T-cell (primary cell): Measurements from ENCODE around the gene ERICH3. TPM values are rescaled to one million over a fixed set of nuclear protein-coding genes. Genes with fewer than 3 reads are reported as not detected.
"Not testable (repeated sequence)": the region's sequence is repeated elsewhere in the genome, so short reads cannot be mapped to it uniquely, and the experiment has no call there.

Experiments used
- ATAC-seq, 4 experiments: fragments of 200-7000 bp in 3 of 4; fragments of 150-1000 bp in 1 of 4; cut with Tn5 transposase; replicated peaks in 1 of 4; 1 replicate in 3 of 4; 2 replicates in 1 of 4; pipeline ENCODE4 v1.10.0; 2021; ENCODE audit warnings: moderate library complexity in 3 of 4, mild to moderate bottlenecking in 2 of 4, moderate number of reproducible peaks in 1 of 4
- CTCF ChIA-PET, 2 donors: fragments of 300-600 bp; sonication (Branson Sonifier 250); formaldehyde crosslinking; loops; one replicate each; lab custom pipeline; 2022; ENCODE audit warnings: antibody characterized with exemption in 2 of 2; lab: Charles Lee
- POLR2A ChIA-PET, 2 donors: fragments of 300-600 bp; sonication (Branson Sonifier 250); formaldehyde crosslinking; loops; one replicate each; lab custom pipeline; 2022; ENCODE audit warnings: antibody characterized with exemption in 2 of 2; lab: Charles Lee
- DNase-seq, 35 experiments: peaks; one replicate each; pipeline versions ENCODE4 v3.0.0 to v3.0.0-alpha.2; 2013 to 2023
- H3K27ac ChIP-seq: one replicate; pipeline ENCODE4 v1.5.1; 2013; ENCODE audit warnings: low read length
- H3K27me3 ChIP-seq, 2 experiments: replicated peaks in 1 of 2; 1 replicate in 1 of 2; 2 replicates in 1 of 2; pipeline versions ENCODE4 v1.6.1 to v1.7.0; 2013; ENCODE audit warnings: low read length in 1 of 2, mixed read lengths in 1 of 2; ENCODE audit not compliant: control insufficient read depth in 2 of 2, insufficient read depth in 2 of 2; ENCODE audit errors: extremely low read depth in 1 of 2
- H3K36me3 ChIP-seq, 2 donors: 1 replicate in 1 of 2; 2 replicates in 1 of 2; pipeline versions ENCODE4 v1.6.1 to v1.7.0; 2013; ENCODE audit warnings: low read length in 1 of 2; ENCODE audit not compliant: control insufficient read depth in 2 of 2, insufficient read depth in 1 of 2; ENCODE audit errors: extremely low read depth in 1 of 2
- H3K4me1 ChIP-seq, 2 experiments: 1 replicate in 1 of 2; 2 replicates in 1 of 2; pipeline versions ENCODE4 v1.6.1 to v1.7.0; 2013; ENCODE audit warnings: low read length in 2 of 2, mixed read lengths in 1 of 2; ENCODE audit not compliant: insufficient read depth in 2 of 2, control insufficient read depth in 1 of 2; ENCODE audit errors: extremely low read depth in 1 of 2
- H3K4me3 ChIP-seq, 2 donors: 1 replicate in 1 of 2; 2 replicates in 1 of 2; pipeline versions ENCODE4 v1.5.1 to v1.7.0; 2013; ENCODE audit warnings: mild to moderate bottlenecking in 2 of 2, low read length in 1 of 2, moderate library complexity in 1 of 2; ENCODE audit not compliant: control insufficient read depth in 1 of 2; ENCODE audit errors: extremely low read depth in 1 of 2
- H3K9me3 ChIP-seq: 2 replicates; pipeline ENCODE4 v1.7.0; 2013
- H3K27ac Mint-ChIP-seq, 2 donors: one replicate each; pipeline ENCODE4 v1.8.0; 2020 to 2021; ENCODE audit warnings: mild to moderate bottlenecking in 2 of 2, mixed read lengths in 2 of 2
- H3K27me3 Mint-ChIP-seq, 2 donors: one replicate each; pipeline ENCODE4 v1.8.0; 2021 to 2022; ENCODE audit warnings: mixed read lengths in 2 of 2
- H3K36me3 Mint-ChIP-seq: one replicate; pipeline ENCODE4 v1.8.0; 2021; ENCODE audit warnings: mixed read lengths
- H3K4me1 Mint-ChIP-seq, 3 donors: one replicate each; pipeline ENCODE4 v1.8.0; 2020 to 2022; ENCODE audit warnings: mixed read lengths in 3 of 3, mild to moderate bottlenecking in 1 of 3
- H3K4me3 Mint-ChIP-seq, 3 donors: one replicate each; pipeline ENCODE4 v1.8.0; 2020 to 2022; ENCODE audit warnings: mild to moderate bottlenecking in 3 of 3, mixed read lengths in 3 of 3, moderate library complexity in 3 of 3
- H3K9me3 Mint-ChIP-seq, 3 donors: one replicate each; pipeline ENCODE4 v1.8.0; 2020 to 2022; ENCODE audit warnings: mixed read lengths in 3 of 3
- WGBS: methylation state at CpG from one replicate; pipeline ENCODE4 v1.1.5; 2013; ENCODE audit warnings: missing lambda C conversion rate; ENCODE audit not compliant: insufficient coverage; 5-methylcytosine and 5-hydroxymethylcytosine counted together
- total RNA-seq, 35 experiments: library from RNA in 6 of 35; stranded (reverse) in 6 of 35; fragments of 120-200 nt in 1 of 35; gene quantifications; one replicate each; pipeline versions ENCODE4 v1.2.1 to v1.2.4 and lab custom pipeline; 2013 to 2026

Gene ERICH3
- total RNA-seq, 5 donors from 2014 or later (not counting 1 experiment from before 2014, with no cell fraction given), result 0.03 TPM; not detected in 4

- H3K36me3 ChIP-seq, CTCF ChIA-PET, H3K4me3 ChIP-seq, POLR2A ChIA-PET, H3K9me3 ChIP-seq, ATAC-seq, H3K36me3 Mint-ChIP-seq, H3K27ac Mint-ChIP-seq, H3K27ac ChIP-seq, DNase-seq, H3K4me1 Mint-ChIP-seq, H3K4me1 ChIP-seq, H3K4me3 Mint-ChIP-seq: not testable (repeated sequence)
- Mint-ChIP-seq H3K27me3 (peaks cover 35 to 47% of the 10 kb centered on the region in 2 donors), H3K9me3 (peaks cover 6 to 12% (median 11%) of the 10 kb centered on the region in 3 donors)
- WGBS, result 50% methylated on average over 1 of the region's 3 CpGs
- H3K27me3 ChIP-seq, result peaks cover 5 to 11% of the 10 kb centered on the region in 2 experiments
Measured at GRCh38 chr1:74670866-74671265, 2.7 kb downstream of the ERICH3 start.

- H3K9me3 Mint-ChIP-seq, result peaks cover 0 to 3% (median 0%) of the 10 kb centered on the region in 3 donors
- ChIA-PET POLR2A (no interaction called here), CTCF (interaction anchor here in 1 of 2 donors (0.6 kb wide), 1 partner anchor 17 kb away, joined by 4 read pairs; no protein-coding TSS in a partner anchor)
- H3K4me1 Mint-ChIP-seq, result peaks cover 0 to 2% (median 0%) of the 10 kb centered on the region in 3 donors
- Histone ChIP-seq H3K4me1 (no peaks in the 10 kb centered on the region), H3K9me3 (no peaks in the 10 kb centered on the region), H3K36me3 (no peaks in the 10 kb centered on the region), H3K4me3 (no peak overlapping the region), H3K27me3 (no peaks in the 10 kb centered on the region), H3K27ac (no peak overlapping the region)
- H3K4me3 Mint-ChIP-seq, result no peak overlapping the region
- ATAC-seq (no peak), DNase-seq (no peak)
- H3K27ac Mint-ChIP-seq, result no peak overlapping the region
- peaks cover 0 to 14% of the 10 kb centered on the region in 2 donors for H3K27me3 Mint-ChIP-seq
- no peaks in the 10 kb centered on the region for H3K36me3 Mint-ChIP-seq
- no CpG with 5 or more reads among the region's 1 CpG for WGBS
Measured at GRCh38 chr1:74654708-74655107, 18.9 kb downstream of the ERICH3 start.

GRCh38 chr1:74652711-74653139, 20.9 kb downstream of the ERICH3 start:
- Mint-ChIP-seq H3K27ac (no peak overlapping the region), H3K4me3 (no peak overlapping the region), H3K4me1 (peaks cover 0 to 2% (median 0%) of the 10 kb centered on the region in 3 donors), H3K27me3 (peaks cover 0 to 4% of the 10 kb centered on the region in 2 donors), H3K36me3 (no peaks in the 10 kb centered on the region), H3K9me3 (no peaks in the 10 kb centered on the region)
- H3K4me3 ChIP-seq, result no peak overlapping the region
- CTCF ChIA-PET, result no interaction called here
- no peaks in the 10 kb centered on the region for H3K4me1 ChIP-seq
- H3K27ac ChIP-seq, result no peak overlapping the region
- no peaks in the 10 kb centered on the region for H3K9me3 ChIP-seq
- no peaks in the 10 kb centered on the region for H3K36me3 ChIP-seq
- no peaks in the 10 kb centered on the region for H3K27me3 ChIP-seq
- 60% methylated on average over 5 of the region's 7 CpGs for WGBS
- DNase-seq, result no peak
- POLR2A ChIA-PET, result no interaction called here
- ATAC-seq, result no peak

- CTCF ChIA-PET, result no interaction called here
- Mint-ChIP-seq H3K4me1 (peaks cover 0 to 2% (median 0%) of the 10 kb centered on the region in 3 donors), H3K36me3 (no peaks in the 10 kb centered on the region), H3K27me3 (peaks cover 1 to 8% of the 10 kb centered on the region in 2 donors), H3K27ac (no peak overlapping the region), H3K4me3 (no peak overlapping the region), H3K9me3 (no peaks in the 10 kb centered on the region)
- 80% methylated on average over 1 of the region's 4 CpGs for WGBS
- no peak for ATAC-seq
- no peak overlapping the region for H3K4me3 ChIP-seq
- no peaks in the 10 kb centered on the region for H3K9me3 ChIP-seq
- H3K27me3 ChIP-seq, result no peaks in the 10 kb centered on the region
- H3K36me3 ChIP-seq, result no peaks in the 10 kb centered on the region
- POLR2A ChIA-PET, result no interaction called here
- no peak overlapping the region for H3K27ac ChIP-seq
- DNase-seq, result no peak
- H3K4me1 ChIP-seq, result no peaks in the 10 kb centered on the region
Measured at GRCh38 chr1:74650561-74650960, 23.0 kb downstream of the ERICH3 start.

- H3K27me3 ChIP-seq, result peaks cover 0 to 3% of the 10 kb centered on the region in 2 experiments
- Mint-ChIP-seq H3K4me3 (no peak overlapping the region), H3K27me3 (peaks cover 0 to 9% of the 10 kb centered on the region in 2 donors), H3K27ac (no peak overlapping the region), H3K4me1 (no peaks in the 10 kb centered on the region), H3K9me3 (no peaks in the 10 kb centered on the region), H3K36me3 (no peaks in the 10 kb centered on the region)
- DNase-seq (no peak), ATAC-seq (no peak)
- H3K9me3 ChIP-seq, result no peaks in the 10 kb centered on the region
- H3K36me3 ChIP-seq, result no peaks in the 10 kb centered on the region
- H3K27ac ChIP-seq, result no peak overlapping the region
- ChIA-PET CTCF (no interaction called here), POLR2A (no interaction called here)
- H3K4me1 ChIP-seq, result no peaks in the 10 kb centered on the region
- no peak overlapping the region for H3K4me3 ChIP-seq
Measured at GRCh38 chr1:74641876-74642275, 31.7 kb downstream of the ERICH3 start.

- peaks cover 0 to 3% of the 10 kb centered on the region in 2 experiments for H3K27me3 ChIP-seq
- H3K4me1 ChIP-seq, result no peaks in the 10 kb centered on the region
- no peaks in the 10 kb centered on the region for H3K36me3 Mint-ChIP-seq
- CTCF ChIA-PET, result no interaction called here
- no peak overlapping the region for H3K4me3 ChIP-seq
- no peak overlapping the region for H3K27ac Mint-ChIP-seq
- no peaks in the 10 kb centered on the region for H3K9me3 ChIP-seq
- WGBS, result no CpG with 5 or more reads among the region's 5 CpGs
- no peaks in the 10 kb centered on the region for H3K36me3 ChIP-seq
- no peak overlapping the region for H3K27ac ChIP-seq
- DNase-seq (no peak), ATAC-seq (no peak)
- no peaks in the 10 kb centered on the region for H3K4me1 Mint-ChIP-seq
- H3K9me3 Mint-ChIP-seq, result no peaks in the 10 kb centered on the region
- H3K4me3 Mint-ChIP-seq, result no peak overlapping the region
- H3K27me3 Mint-ChIP-seq, result peaks cover 0 to 9% of the 10 kb centered on the region in 2 donors
- POLR2A ChIA-PET, result no interaction called here
Measured at GRCh38 chr1:74641161-74641560, 32.4 kb downstream of the ERICH3 start.

GRCh38 chr1:74637296-74637695, 36.3 kb downstream of the ERICH3 start:
- no peak for DNase-seq
- no peak overlapping the region for H3K4me3 ChIP-seq
- H3K27me3 ChIP-seq, result peaks cover 0 to 3% of the 10 kb centered on the region in 2 experiments
- H3K27ac ChIP-seq, result no peak overlapping the region
- H3K27me3 Mint-ChIP-seq, result no peaks in the 10 kb centered on the region
- no peaks in the 10 kb centered on the region for H3K36me3 Mint-ChIP-seq
- H3K4me3 Mint-ChIP-seq, result no peak overlapping the region
- no peaks in the 10 kb centered on the region for H3K9me3 Mint-ChIP-seq
- no peak for ATAC-seq
- no peaks in the 10 kb centered on the region for H3K4me1 ChIP-seq
- ChIA-PET POLR2A (no interaction called here), CTCF (no interaction called here)
- H3K4me1 Mint-ChIP-seq, result no peaks in the 10 kb centered on the region
- no peaks in the 10 kb centered on the region for H3K9me3 ChIP-seq
- H3K27ac Mint-ChIP-seq, result no peak overlapping the region
- no peaks in the 10 kb centered on the region for H3K36me3 ChIP-seq
- WGBS, result no CpG with 5 or more reads among the region's 1 CpG
